HCT116 (cell line): Measurements from ENCODE around the gene SPAM1. TPM values are rescaled to one million over a fixed set of nuclear protein-coding genes. Genes with fewer than 3 reads are reported as not detected.

Experiments
- ATAC-seq: fragments of 200-7000 bp; cut with Tn5 transposase; 2 replicates; pipeline ENCODE4 v1.9.1; 2020; ENCODE audit warnings: mild to moderate bottlenecking, moderate library complexity
- BruUV-seq: library from RNA; stranded (reverse); fragments of 400-500 nt; replicated peaks from 2 replicates; lab custom pipeline; 2021; lab: Mats Ljungman, UMichigan
- CTCF ChIA-PET: fragments of 300-600 bp; sonication (Branson Sonifier 250); formaldehyde crosslinking; loops from one replicate; lab custom pipeline; 2021; ENCODE audit warnings: antibody characterized with exemption; lab: Charles Lee
- POLR2A ChIA-PET: fragments of 300-600, 350-600 bp; sonication (Branson Sonifier 250); formaldehyde crosslinking; loops from one replicate; lab custom pipeline; 2021; ENCODE audit warnings: antibody characterized with exemption; lab: Charles Lee
- RAD21 ChIA-PET, 2 experiments: fragments of 300-600 bp; sonication (Branson Sonifier 250); formaldehyde crosslinking; loops; one replicate each; lab custom pipeline; 2023; ENCODE audit warnings: low total read pairs in 2 of 2; ENCODE audit not compliant: uncharacterized antibody in 2 of 2, unreplicated experiment in 2 of 2, low non-redundant PET in 1 of 2; lab: Charles Lee
- DNase-seq: peaks from one replicate; pipeline ENCODE4 v3.0.0-alpha.2; 2010; ENCODE audit warnings: low read depth, low spot score
- H2AFZ ChIP-seq: fragments of 200-600 bp; shearing (Covaris generic), sonication (generic); 2 replicates; pipeline ENCODE4 v1.6.1; 2017; ENCODE audit warnings: low read depth, mixed run types, mixed read lengths, antibody characterized with exemption, low read length; ENCODE audit not compliant: poor library complexity, severe bottlenecking
- H3K27ac ChIP-seq: 2 replicates; pipeline ENCODE4 v1.5.1; 2012; ENCODE audit warnings: low read depth, low read length
- H3K27me3 ChIP-seq: fragments of 200-600 bp; sonication (generic); 2 replicates; pipeline ENCODE4 v1.6.1; 2016; ENCODE audit warnings: mixed run types, low read length, mixed read lengths; ENCODE audit not compliant: insufficient read depth
- H3K36me3 ChIP-seq, 2 experiments: fragments of 200-500 bp in 1 of 2; fragments of 200-600 bp in 1 of 2; sonication (Bioruptor generic) in 1 of 2; sonication (generic) in 1 of 2; 2 replicates each; pipeline versions ENCODE4 v1.5.1 to v1.6.1; 2014 to 2016; ENCODE audit warnings: low read length in 2 of 2, inconsistent platforms in 1 of 2, mixed read lengths in 1 of 2, mixed run types in 1 of 2; ENCODE audit not compliant: insufficient read depth in 2 of 2, control insufficient read depth in 1 of 2
- H3K4me1 ChIP-seq, 2 experiments: fragments of 200-600 bp in 1 of 2; sonication (generic) in 1 of 2; 2 replicates each; pipeline versions ENCODE4 v1.5.1 to v1.6.1; 2012 to 2017; ENCODE audit warnings: low read length in 2 of 2, inconsistent platforms in 1 of 2, mild to moderate bottlenecking in 1 of 2, mixed read lengths in 1 of 2, mixed run types in 1 of 2, moderate library complexity in 1 of 2; ENCODE audit not compliant: insufficient read depth in 2 of 2, control insufficient read depth in 1 of 2
- H3K4me2 ChIP-seq: fragments of 200-600 bp; sonication (generic); 2 replicates; pipeline ENCODE4 v1.6.1; 2017; ENCODE audit warnings: mixed run types, low read length, mixed read lengths
- H3K4me3 ChIP-seq, 2 experiments: fragments of 200-600 bp in 1 of 2; sonication (generic) in 1 of 2; replicated peaks in 1 of 2; 2 replicates each; pipeline ENCODE4 v1.5.1; 2011 to 2016; ENCODE audit warnings: low read length in 2 of 2, control low read depth in 1 of 2, low read depth in 1 of 2, mild to moderate bottlenecking in 1 of 2, mixed read lengths in 1 of 2, mixed run types in 1 of 2
- H3K79me2 ChIP-seq: fragments of 200-600 bp; sonication (generic); 2 replicates; pipeline ENCODE4 v1.6.1; 2017; ENCODE audit warnings: mild to moderate bottlenecking, mixed run types, low read length, moderate library complexity, mixed read lengths; ENCODE audit not compliant: insufficient read depth
- H3K9ac ChIP-seq: fragments of 200-600 bp; sonication (generic); 2 replicates; pipeline ENCODE4 v1.6.1; 2016; ENCODE audit warnings: low read length, mixed read lengths
- H3K9me2 ChIP-seq: fragments of 200-600 bp; sonication (generic), shearing (Covaris generic); 2 replicates; pipeline ENCODE4 v1.6.1; 2017; ENCODE audit warnings: mixed run types, mild to moderate bottlenecking, moderate library complexity; ENCODE audit not compliant: insufficient read depth
- H3K9me3 ChIP-seq, 2 experiments: fragments of 200-500 bp in 1 of 2; fragments of 200-600 bp in 1 of 2; sonication (Bioruptor generic) in 1 of 2; sonication (generic) in 1 of 2; 2 replicates each; pipeline ENCODE4 v1.6.1; 2014 to 2017; ENCODE audit warnings: low read length in 2 of 2, mixed read lengths in 2 of 2, inconsistent platforms in 1 of 2, low read depth in 1 of 2, mild to moderate bottlenecking in 1 of 2, mixed run types in 1 of 2, moderate library complexity in 1 of 2; ENCODE audit not compliant: control insufficient read depth in 1 of 2, insufficient read depth in 1 of 2
- H4K20me1 ChIP-seq: fragments of 200-600 bp; sonication (generic), shearing (Covaris generic); 2 replicates; pipeline ENCODE4 v1.6.1; 2017; ENCODE audit warnings: mixed run types, mild to moderate bottlenecking, moderate library complexity; ENCODE audit not compliant: insufficient read depth
- ATF3 ChIP-seq: IDR thresholded peaks from 2 replicates; pipeline ENCODE4 v1.6.1; 2012
- CBX3 ChIP-seq: IDR thresholded peaks from 2 replicates; pipeline ENCODE4 v1.6.1; 2012; ENCODE audit warnings: low read depth
- CEBPB ChIP-seq: IDR thresholded peaks from 2 replicates; pipeline ENCODE4 v1.6.1; 2012; ENCODE audit warnings: low read depth
- CTCF ChIP-seq, 3 experiments: fragments of 200-600 bp in 1 of 3; sonication (generic) in 1 of 3; IDR thresholded peaks in 2 of 3; conservative IDR thresholded peaks in 1 of 3; 2 replicates each; pipeline ENCODE4 v1.5.1; 2012 to 2017; ENCODE audit warnings: low read depth in 2 of 3, low read length in 2 of 3, antibody characterized with exemption in 1 of 3, borderline replicate concordance in 1 of 3, control low read depth in 1 of 3, mild to moderate bottlenecking in 1 of 3, mixed read lengths in 1 of 3, mixed run types in 1 of 3, moderate library complexity in 1 of 3; ENCODE audit not compliant: insufficient read depth in 1 of 3
- EGR1 ChIP-seq: IDR thresholded peaks from 2 replicates; pipeline ENCODE4 v1.6.1; 2012; ENCODE audit warnings: low read depth
- EZH2 ChIP-seq: fragments of 200-600 bp; sonication (generic); IDR thresholded peaks from 2 replicates; pipeline ENCODE4 v1.6.1; 2017; ENCODE audit warnings: antibody characterized with exemption, mixed run types
- EZH2phosphoT487 ChIP-seq: fragments of 200-600 bp; IDR thresholded peaks from 2 replicates; pipeline ENCODE4 v1.6.1; 2018; ENCODE audit warnings: antibody characterized with exemption, borderline replicate concordance
- FOSL1 ChIP-seq: IDR thresholded peaks from 2 replicates; pipeline ENCODE4 v1.6.1; 2012; ENCODE audit warnings: low read depth
- JUND ChIP-seq: IDR thresholded peaks from 2 replicates; pipeline ENCODE4 v1.6.1; 2012
- POLR2A ChIP-seq: IDR thresholded peaks from 2 replicates; pipeline ENCODE4 v1.7.0; 2011; ENCODE audit warnings: borderline replicate concordance; ENCODE audit not compliant: insufficient read depth, insufficient read length; ENCODE audit errors: extremely low read depth
- POLR2AphosphoS5 ChIP-seq: IDR thresholded peaks from 2 replicates; pipeline ENCODE4 v1.6.1; 2011; ENCODE audit warnings: mild to moderate bottlenecking, low read depth, low read length, moderate library complexity
- RAD21 ChIP-seq: IDR thresholded peaks from 2 replicates; pipeline ENCODE4 v1.6.1; 2012; ENCODE audit warnings: low read depth, mild to moderate bottlenecking
- SIN3A ChIP-seq: IDR thresholded peaks from 2 replicates; pipeline ENCODE4 v1.6.1; 2012; ENCODE audit warnings: low read depth
- SP1 ChIP-seq: IDR thresholded peaks from 2 replicates; pipeline ENCODE4 v1.6.1; 2012; ENCODE audit warnings: low read depth
- TCF7L2 ChIP-seq: IDR thresholded peaks from 2 replicates; pipeline ENCODE4 v1.7.0; 2011; ENCODE audit warnings: borderline replicate concordance, inconsistent platforms; ENCODE audit not compliant: insufficient read depth, insufficient read length; ENCODE audit errors: extremely low read depth
- YY1 ChIP-seq: IDR thresholded peaks from 2 replicates; pipeline ENCODE4 v1.6.1; 2011; ENCODE audit warnings: low read length, low read depth, moderate library complexity, mild to moderate bottlenecking; ENCODE audit not compliant: insufficient replicate concordance; ENCODE audit errors: extremely low read depth
- ZFX ChIP-seq: fragments of 450-650 bp; IDR thresholded peaks from 2 replicates; pipeline ENCODE4 v1.6.1; 2017
- intact Hi-C: fragments of 100-400 bp; cut with micrococcal nuclease; formaldehyde crosslinking; loops from 2 replicates; pipeline ENCODE4 v1.10.0; 2022
- total RNA-seq: library from RNA; stranded (reverse); gene quantifications from one replicate; pipeline ENCODE4 v1.2.1, GENCODE V29; 2021; ENCODE audit not compliant: unreplicated experiment
- TF ChIP-seq, protein P1 (sequence below): IDR thresholded peaks from 2 replicates; pipeline ENCODE4 v1.6.1; 2012
- TF ChIP-seq, protein P2 (sequence below): IDR thresholded peaks from 2 replicates; pipeline ENCODE4 v1.6.1; 2012; ENCODE audit warnings: low read depth
- TF ChIP-seq, protein P3 (sequence below): IDR thresholded peaks from 2 replicates; pipeline ENCODE4 v1.6.1; 2011; ENCODE audit warnings: mild to moderate bottlenecking, low read length, moderate library complexity; ENCODE audit not compliant: insufficient replicate concordance; ENCODE audit errors: extremely low read depth

SPAM1 gene
- total RNA-seq, 1 experiment from 2014 or later, result not detected

GRCh38 chr7:123999703-124000102 is 74.7 kb downstream of the SPAM1 start:
- ChIA-PET RAD21 (no interaction called here), CTCF (no interaction called here), POLR2A (no interaction called here)
- DNase-seq (no peak), ATAC-seq (no peak)
- Histone ChIP-seq H3K79me2 (no peaks in the 10 kb centered on the region), H4K20me1 (no peaks in the 10 kb centered on the region), H3K9me3 (no peaks in the 10 kb centered on the region), H3K9me2 (no peaks in the 10 kb centered on the region), H2AFZ (no peak overlapping the region), H3K27me3 (no peaks in the 10 kb centered on the region), H3K4me3 (no peak overlapping the region), H3K36me3 (no peaks in the 10 kb centered on the region), H3K4me2 (no peak overlapping the region), H3K4me1 (no peaks in the 10 kb centered on the region), H3K27ac (no peak overlapping the region), H3K9ac (no peak overlapping the region)
- TF ChIP-seq POLR2AphosphoS5, result no peak
- no peak for TF ChIP-seq CEBPB
- TF ChIP-seq ZFX, result no peak
- TF ChIP-seq FOSL1, result no peak
- TF ChIP-seq EZH2phosphoT487, result no peak
- TF ChIP-seq EZH2, result no peak
- TF ChIP-seq POLR2A, result no peak
- no peak for TF ChIP-seq TCF7L2
- no peak for TF ChIP-seq SP1
- TF ChIP-seq EGR1, result no peak
- TF ChIP-seq ATF3, result no peak
- no peak for TF ChIP-seq CBX3
- no peak for TF ChIP-seq JUND
- TF ChIP-seq, protein P1, sequence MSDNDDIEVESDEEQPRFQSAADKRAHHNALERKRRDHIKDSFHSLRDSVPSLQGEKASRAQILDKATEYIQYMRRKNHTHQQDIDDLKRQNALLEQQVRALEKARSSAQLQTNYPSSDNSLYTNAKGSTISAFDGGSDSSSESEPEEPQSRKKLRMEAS, result no peak
- no peak for TF ChIP-seq CTCF (IDR thresholded peaks at IDR 0.05 in 2 of 3, conservative IDR thresholded peaks at IDR 0.05 in 1 of 3; ENCODE audit: borderline replicate concordance in 1 of 3, insufficient read depth in 1 of 3, low read depth in 2 of 3, low read length in 2 of 3)
- TF ChIP-seq YY1, result no peak
- TF ChIP-seq, protein P2, sequence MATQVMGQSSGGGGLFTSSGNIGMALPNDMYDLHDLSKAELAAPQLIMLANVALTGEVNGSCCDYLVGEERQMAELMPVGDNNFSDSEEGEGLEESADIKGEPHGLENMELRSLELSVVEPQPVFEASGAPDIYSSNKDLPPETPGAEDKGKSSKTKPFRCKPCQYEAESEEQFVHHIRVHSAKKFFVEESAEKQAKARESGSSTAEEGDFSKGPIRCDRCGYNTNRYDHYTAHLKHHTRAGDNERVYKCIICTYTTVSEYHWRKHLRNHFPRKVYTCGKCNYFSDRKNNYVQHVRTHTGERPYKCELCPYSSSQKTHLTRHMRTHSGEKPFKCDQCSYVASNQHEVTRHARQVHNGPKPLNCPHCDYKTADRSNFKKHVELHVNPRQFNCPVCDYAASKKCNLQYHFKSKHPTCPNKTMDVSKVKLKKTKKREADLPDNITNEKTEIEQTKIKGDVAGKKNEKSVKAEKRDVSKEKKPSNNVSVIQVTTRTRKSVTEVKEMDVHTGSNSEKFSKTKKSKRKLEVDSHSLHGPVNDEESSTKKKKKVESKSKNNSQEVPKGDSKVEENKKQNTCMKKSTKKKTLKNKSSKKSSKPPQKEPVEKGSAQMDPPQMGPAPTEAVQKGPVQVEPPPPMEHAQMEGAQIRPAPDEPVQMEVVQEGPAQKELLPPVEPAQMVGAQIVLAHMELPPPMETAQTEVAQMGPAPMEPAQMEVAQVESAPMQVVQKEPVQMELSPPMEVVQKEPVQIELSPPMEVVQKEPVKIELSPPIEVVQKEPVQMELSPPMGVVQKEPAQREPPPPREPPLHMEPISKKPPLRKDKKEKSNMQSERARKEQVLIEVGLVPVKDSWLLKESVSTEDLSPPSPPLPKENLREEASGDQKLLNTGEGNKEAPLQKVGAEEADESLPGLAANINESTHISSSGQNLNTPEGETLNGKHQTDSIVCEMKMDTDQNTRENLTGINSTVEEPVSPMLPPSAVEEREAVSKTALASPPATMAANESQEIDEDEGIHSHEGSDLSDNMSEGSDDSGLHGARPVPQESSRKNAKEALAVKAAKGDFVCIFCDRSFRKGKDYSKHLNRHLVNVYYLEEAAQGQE, result no peak
- TF ChIP-seq SIN3A, result no peak
- no peak for TF ChIP-seq RAD21
- TF ChIP-seq, protein P3, sequence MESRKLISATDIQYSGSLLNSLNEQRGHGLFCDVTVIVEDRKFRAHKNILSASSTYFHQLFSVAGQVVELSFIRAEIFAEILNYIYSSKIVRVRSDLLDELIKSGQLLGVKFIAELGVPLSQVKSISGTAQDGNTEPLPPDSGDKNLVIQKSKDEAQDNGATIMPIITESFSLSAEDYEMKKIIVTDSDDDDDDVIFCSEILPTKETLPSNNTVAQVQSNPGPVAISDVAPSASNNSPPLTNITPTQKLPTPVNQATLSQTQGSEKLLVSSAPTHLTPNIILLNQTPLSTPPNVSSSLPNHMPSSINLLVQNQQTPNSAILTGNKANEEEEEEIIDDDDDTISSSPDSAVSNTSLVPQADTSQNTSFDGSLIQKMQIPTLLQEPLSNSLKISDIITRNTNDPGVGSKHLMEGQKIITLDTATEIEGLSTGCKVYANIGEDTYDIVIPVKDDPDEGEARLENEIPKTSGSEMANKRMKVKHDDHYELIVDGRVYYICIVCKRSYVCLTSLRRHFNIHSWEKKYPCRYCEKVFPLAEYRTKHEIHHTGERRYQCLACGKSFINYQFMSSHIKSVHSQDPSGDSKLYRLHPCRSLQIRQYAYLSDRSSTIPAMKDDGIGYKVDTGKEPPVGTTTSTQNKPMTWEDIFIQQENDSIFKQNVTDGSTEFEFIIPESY, result no peak
- no TSS peak for BruUV-seq
- intact Hi-C loops, result no loop called here
